ENCODE data around the gene ZBTB7B.

The ZBTB7B gene

GRCh38 chr1:155017041-155017945, 14.7 kb downstream of the ZBTB7B start:
- DNase-seq (ENCODE audit: low spot score), result peak; percentile 93

- no peak for DNase-seq (ENCODE audit: low spot score)
Observed at GRCh38 chr1:155017946-155018316, 15.3 kb downstream of the ZBTB7B start.

GRCh38 chr1:155018617-155019348, 16.2 kb downstream of the ZBTB7B start:
- DNase-seq (ENCODE audit: low spot score), result no peak

- DNase-seq (ENCODE audit: low spot score), result no peak
Observed at GRCh38 chr1:155019377-155020245, 17.0 kb downstream of the ZBTB7B start.

- DNase-seq (ENCODE audit: low spot score), result no peak
Observed at GRCh38 chr1:155022136-155022926, 19.7 kb downstream of the ZBTB7B start.

GRCh38 chr1:155022927-155023236, 20.3 kb downstream of the ZBTB7B start:
- no peak for DNase-seq (ENCODE audit: low spot score)

- no peak for DNase-seq (ENCODE audit: low spot score)
Observed at GRCh38 chr1:155023627-155024026, 21.0 kb downstream of the ZBTB7B start.

- DNase-seq (ENCODE audit: low spot score), result no peak
Observed at GRCh38 chr1:155024315-155024714, 21.7 kb downstream of the ZBTB7B start.

- DNase-seq (ENCODE audit: low spot score), result no peak
Observed at GRCh38 chr1:155026154-155026553, 23.6 kb downstream of the ZBTB7B start.

- no peak for DNase-seq (ENCODE audit: low spot score)
Observed at GRCh38 chr1:155026588-155026987, 24.0 kb downstream of the ZBTB7B start.

GRCh38 chr1:155029513-155030242, 27.1 kb downstream of the ZBTB7B start:
- no peak for DNase-seq (ENCODE audit: low spot score)

- no peak for DNase-seq (ENCODE audit: low spot score)
Observed at GRCh38 chr1:155030243-155030795, 27.7 kb downstream of the ZBTB7B start.

- DNase-seq (ENCODE audit: low spot score), result no peak
Observed at GRCh38 chr1:155030899-155031298, 28.3 kb downstream of the ZBTB7B start.

- no peak for DNase-seq (ENCODE audit: low spot score)
Observed at GRCh38 chr1:155032886-155033285, 30.3 kb downstream of the ZBTB7B start.

GRCh38 chr1:155033524-155033923, 30.9 kb downstream of the ZBTB7B start, which contains the start of the genes DCST1 and DCST2:
Gene DCST1, plus strand, starts transcription at chr1:155033824. Its CDS starts 213 bp downstream, at chr1:155034037.
Gene DCST2, minus strand, starts transcription at chr1:155033781. Its CDS starts 80 bp downstream, at chr1:155033701.
- DNase-seq (ENCODE audit: low spot score), result no peak

GRCh38 chr1:155034318-155035208, 32.0 kb downstream of the ZBTB7B start:
- no peak for DNase-seq (ENCODE audit: low spot score)

GRCh38 chr1:155035936-155036335, 33.3 kb downstream of the ZBTB7B start:
- no peak for DNase-seq (ENCODE audit: low spot score)

GRCh38 chr1:155037043-155037442, 34.4 kb downstream of the ZBTB7B start:
- DNase-seq (ENCODE audit: low spot score), result no peak

- no peak for DNase-seq (ENCODE audit: low spot score)
Observed at GRCh38 chr1:155037851-155038441, 35.3 kb downstream of the ZBTB7B start.
